ENCODE measurements around the gene PON3.
"Not testable (repeated sequence)": the region's sequence is repeated elsewhere in the genome, so short reads cannot be mapped to it uniquely, and the experiment has no call there.

Gene PON3

GRCh38 chr7:95411666-95412065, 15.5 kb upstream of the PON3 start:
- no peak for DNase-seq

GRCh38 chr7:95411036-95411435, 14.9 kb upstream of the PON3 start:
- DNase-seq = no peak

GRCh38 chr7:95407751-95408150, 11.6 kb upstream of the PON3 start:
- DNase-seq = no peak

- DNase-seq = no peak
Observed at GRCh38 chr7:95405800-95406199, 9.6 kb upstream of the PON3 start.

- no peak for DNase-seq
Observed at GRCh38 chr7:95405208-95405607, 9.0 kb upstream of the PON3 start.

- DNase-seq = peak; percentile 45
Observed at GRCh38 chr7:95404316-95404865, 8.2 kb upstream of the PON3 start.

GRCh38 chr7:95398155-95398940, 2.2 kb upstream of the PON3 start:
- DNase-seq = peak; percentile 32

- no peak for DNase-seq
Observed at GRCh38 chr7:95397381-95397780, 1.2 kb upstream of the PON3 start.

GRCh38 chr7:95395755-95396135, 430 bp downstream of the PON3 start:
- no peak for DNase-seq

- DNase-seq = no peak
Observed at GRCh38 chr7:95394370-95394769, 1.8 kb downstream of the PON3 start.

GRCh38 chr7:95391761-95392160, 4.4 kb downstream of the PON3 start:
- no peak for DNase-seq

- no peak for DNase-seq
Observed at GRCh38 chr7:95389516-95389915, 6.7 kb downstream of the PON3 start.

- DNase-seq = not testable (repeated sequence)
Observed at GRCh38 chr7:95379457-95379856, 16.7 kb downstream of the PON3 start.

GRCh38 chr7:95376632-95377400, 19.4 kb downstream of the PON3 start:
- DNase-seq = no peak

GRCh38 chr7:95375591-95376257, 20.5 kb downstream of the PON3 start:
- no peak for DNase-seq

- no peak for DNase-seq
Observed at GRCh38 chr7:95373323-95373722, 22.9 kb downstream of the PON3 start.

- no peak for DNase-seq
Observed at GRCh38 chr7:95368235-95368634, 27.9 kb downstream of the PON3 start.

- peak; percentile 27 for DNase-seq
Observed at GRCh38 chr7:95367606-95368005, 28.6 kb downstream of the PON3 start.

GRCh38 chr7:95365151-95365550, 31.0 kb downstream of the PON3 start:
- no peak for DNase-seq

- no peak for DNase-seq
Observed at GRCh38 chr7:95357623-95358022, 38.6 kb downstream of the PON3 start.

- no peak for DNase-seq
Observed at GRCh38 chr7:95342642-95343307, 53.4 kb downstream of the PON3 start.

- DNase-seq = no peak
Observed at GRCh38 chr7:95342029-95342428, 54.1 kb downstream of the PON3 start.

GRCh38 chr7:95340491-95340890, 55.7 kb downstream of the PON3 start:
- DNase-seq = no peak
